Right lobe of liver (tissue), 6 donors: ENCODE measurements around the gene SAA1. TPM values are rescaled to one million over a fixed set of nuclear protein-coding genes. Genes with fewer than 3 reads are reported as not detected.

Experiments used
- ATAC-seq, 4 donors: fragments of 200-7000 bp; cut with Tn5 transposase; one replicate each; pipeline ENCODE4 v1.9.1; 2020; ENCODE audit warnings: mild to moderate bottlenecking in 4 of 4, moderate library complexity in 4 of 4
- DNase-seq, 3 donors: peaks; one replicate each; pipeline ENCODE4 v3.0.0-alpha.2; 2020
- H3K27ac ChIP-seq, 3 donors: fragments of 200-600 bp; one replicate each; pipeline ENCODE4 v1.8.0; 2022
- H3K27me3 ChIP-seq, 2 donors: fragments of 200-600 bp; one replicate each; pipeline ENCODE4 v1.8.0; 2022
- H3K36me3 ChIP-seq, 4 donors: fragments of 200-600 bp; sonication (generic) in 1 of 4; one replicate each; pipeline versions ENCODE4 v1.5.1 to v1.8.0; 2017 to 2022; ENCODE audit warnings: control low read depth in 1 of 4
- H3K4me1 ChIP-seq, 4 donors: fragments of 200-600 bp; sonication (generic) in 1 of 4; one replicate each; pipeline versions ENCODE4 v1.5.1 to v1.8.0; 2017 to 2022; ENCODE audit warnings: control low read depth in 1 of 4
- H3K4me3 ChIP-seq, 3 donors: fragments of 200-600 bp; one replicate each; pipeline ENCODE4 v1.8.0; 2022
- H3K9me3 ChIP-seq, 4 donors: fragments of 200-600 bp; sonication (generic) in 1 of 4; one replicate each; pipeline versions ENCODE4 v1.5.1 to v1.8.0; 2017 to 2022; ENCODE audit warnings: control low read depth in 1 of 4
- CTCF ChIP-seq, 4 donors: fragments of 200-600 bp in 3 of 4; fragments of 450-650 bp in 1 of 4; IDR thresholded peaks; one replicate each; pipeline versions ENCODE4 v1.5.1 to v1.8.0; 2016 to 2022; ENCODE audit warnings: antibody characterized with exemption in 4 of 4, mild to moderate bottlenecking in 2 of 4
- POLR2A ChIP-seq: fragments of 450-650 bp; IDR thresholded peaks from one replicate; pipeline ENCODE4 v1.6.1; 2017; ENCODE audit warnings: antibody characterized with exemption, mild to moderate bottlenecking
- WGBS: methylation state at CpG from one replicate; pipeline ENCODE4 v1.1.6; 2018; ENCODE audit warnings: low coverage, low lambda C conversion rate; ENCODE audit not compliant: insufficient coverage; ENCODE audit errors: missing lambda C conversion rate; 5-methylcytosine and 5-hydroxymethylcytosine counted together
- intact Hi-C, 2 donors: fragments of 100-400 bp; cut with DNase I; formaldehyde crosslinking; loops; one replicate each; pipeline versions ENCODE4 v1.11.2 to v1.14.1; 2022
- total RNA-seq, 6 experiments: library from RNA; depleted of rRNA in 2 of 6; stranded (reverse); fragments of >200 nt in 2 of 6; fragmentation: NEBNext Ultra II Directional in 3 of 6; extraction: Animal tissue kit (Norgen Biotek cat#: 25700) in 3 of 6; gene quantifications; one replicate each; pipeline versions ENCODE4 v1.1.0 to v1.2.4, GENCODE V29; 2016 to 2023
- donor health status: DM: no; HTN: yes; CAD: no.
- donor health status: DM: no; HTN: no; CAD: no.
- donor health status: DM: no; HTN: no; CAD: no.
- donor health status: DM: no; HTN: yes; CAD: no.
- donor health status: DM: no; HTN: yes; CAD: no.

The SAA1 gene
- total RNA-seq, 6 experiments from 2014 or later, result 7,699 to 33,192 (median 12,593) TPM

- no peaks in the 10 kb centered on the region for H3K36me3 ChIP-seq
- H3K4me1 ChIP-seq, result peaks cover 0 to 13% (median 4%) of the 10 kb centered on the region in 4 donors
- H3K27ac ChIP-seq, result no peak overlapping the region
- ATAC-seq (peak; percentile 6 to 47 (median 38)), DNase-seq (peak in 1 of 3 donors; percentile 59)
- 40% methylated on average over 2 of the region's 4 CpGs for WGBS
- no peak overlapping the region for H3K4me3 ChIP-seq
- TF ChIP-seq CTCF (IDR thresholded peaks at IDR 0.05), result peak in 3 of 4 donors; percentile 14 to 41 (median 32)
- TF ChIP-seq POLR2A, result peak; percentile 22
- intact Hi-C loops, result no loop called here
- H3K9me3 ChIP-seq, result no peaks in the 10 kb centered on the region
- H3K27me3 ChIP-seq, result no peaks in the 10 kb centered on the region
Measured at GRCh38 chr11:18270102-18270501, 4.0 kb downstream of the SAA1 start.

GRCh38 chr11:18271206-18271605, 5.1 kb downstream of the SAA1 start:
- TF ChIP-seq CTCF (IDR thresholded peaks at IDR 0.05) (no peak), POLR2A (no peak)
- H3K36me3 ChIP-seq, result no peaks in the 10 kb centered on the region

GRCh38 chr11:18277565-18278271, 11.7 kb downstream of the SAA1 start:
- Histone ChIP-seq H3K36me3 (peaks cover 0 to 33% (median 20%) of the 10 kb centered on the region in 4 donors), H3K9me3 (no peaks in the 10 kb centered on the region), H3K4me1 (no peaks in the 10 kb centered on the region), H3K27me3 (no peaks in the 10 kb centered on the region), H3K27ac (no peak overlapping the region), H3K4me3 (no peak overlapping the region)
- TF ChIP-seq CTCF (IDR thresholded peaks at IDR 0.05) (no peak), POLR2A (no peak)
- intact Hi-C loops, result no loop called here
- ATAC-seq (peak; percentile 52 to 80 (median 58)), DNase-seq (no peak)
- WGBS, result 75% methylated on average over 5 of the region's 5 CpGs

More at GRCh38 chr11:18271206-18271605, 5.1 kb downstream of the SAA1 start:
- Histone ChIP-seq H3K9me3 (no peaks in the 10 kb centered on the region), H3K27ac (no peak overlapping the region), H3K27me3 (no peaks in the 10 kb centered on the region), H3K4me1 (peaks cover 0 to 3% (median 0%) of the 10 kb centered on the region in 4 donors), H3K4me3 (no peak overlapping the region)
- intact Hi-C loops, result no loop called here
- ATAC-seq (peak in 2 of 4 donors; percentile 1 to 19), DNase-seq (no peak)
- 66% methylated on average over 4 of the region's 4 CpGs for WGBS

- TF ChIP-seq POLR2A, result no peak
- TF ChIP-seq CTCF (IDR thresholded peaks at IDR 0.05), result no peak
- 88% methylated on average over 4 of the region's 4 CpGs for WGBS
- H3K36me3 ChIP-seq, result peaks cover 0 to 53% (median 38%) of the 10 kb centered on the region in 4 donors
- H3K27ac ChIP-seq, result no peak overlapping the region
- intact Hi-C loops, result no loop called here
- no peak for DNase-seq
- H3K9me3 ChIP-seq, result no peaks in the 10 kb centered on the region
- ATAC-seq, result peak in 1 of 4 donors; percentile 36
- H3K27me3 ChIP-seq, result no peaks in the 10 kb centered on the region
- no peak overlapping the region for H3K4me3 ChIP-seq
- no peaks in the 10 kb centered on the region for H3K4me1 ChIP-seq
Measured at GRCh38 chr11:18280438-18281045, 14.5 kb downstream of the SAA1 start.
